Right lobe of liver (tissue), 6 donors: ENCODE data around the gene GLP1R. TPM values are rescaled to one million over a fixed set of nuclear protein-coding genes. Genes with fewer than 3 reads are reported as not detected.
A peak's percentile ranks its signal among the peaks of the same experiment; 100 is the strongest.

Source experiments
- ATAC-seq, 4 donors: fragments of 200-7000 bp; cut with Tn5 transposase; one replicate each; pipeline ENCODE4 v1.9.1; 2020; ENCODE audit warnings: mild to moderate bottlenecking in 4 of 4, moderate library complexity in 4 of 4
- DNase-seq, 3 donors: peaks; one replicate each; pipeline ENCODE4 v3.0.0-alpha.2; 2020
- H3K27ac ChIP-seq, 3 donors: fragments of 200-600 bp; one replicate each; pipeline ENCODE4 v1.8.0; 2022
- H3K27me3 ChIP-seq, 2 donors: fragments of 200-600 bp; one replicate each; pipeline ENCODE4 v1.8.0; 2022
- H3K36me3 ChIP-seq, 4 donors: fragments of 200-600 bp; sonication (generic) in 1 of 4; one replicate each; pipeline versions ENCODE4 v1.5.1 to v1.8.0; 2017 to 2022; ENCODE audit warnings: control low read depth in 1 of 4
- H3K4me1 ChIP-seq, 4 donors: fragments of 200-600 bp; sonication (generic) in 1 of 4; one replicate each; pipeline versions ENCODE4 v1.5.1 to v1.8.0; 2017 to 2022; ENCODE audit warnings: control low read depth in 1 of 4
- H3K4me3 ChIP-seq, 3 donors: fragments of 200-600 bp; one replicate each; pipeline ENCODE4 v1.8.0; 2022
- H3K9me3 ChIP-seq, 4 donors: fragments of 200-600 bp; sonication (generic) in 1 of 4; one replicate each; pipeline versions ENCODE4 v1.5.1 to v1.8.0; 2017 to 2022; ENCODE audit warnings: control low read depth in 1 of 4
- POLR2A ChIP-seq: fragments of 450-650 bp; IDR thresholded peaks from one replicate; pipeline ENCODE4 v1.6.1; 2017; ENCODE audit warnings: antibody characterized with exemption, mild to moderate bottlenecking
- WGBS: methylation state at CpG from one replicate; pipeline ENCODE4 v1.1.6; 2018; ENCODE audit warnings: low coverage, low lambda C conversion rate; ENCODE audit not compliant: insufficient coverage; ENCODE audit errors: missing lambda C conversion rate; 5-methylcytosine and 5-hydroxymethylcytosine counted together
- intact Hi-C, 2 donors: fragments of 100-400 bp; cut with DNase I; formaldehyde crosslinking; loops; one replicate each; pipeline versions ENCODE4 v1.11.2 to v1.14.1; 2022
- total RNA-seq, 6 experiments: library from RNA; depleted of rRNA in 2 of 6; stranded (reverse); fragments of >200 nt in 2 of 6; fragmentation: NEBNext Ultra II Directional in 3 of 6; extraction: Animal tissue kit (Norgen Biotek cat#: 25700) in 3 of 6; gene quantifications; one replicate each; pipeline versions ENCODE4 v1.1.0 to v1.2.4, GENCODE V29; 2016 to 2023
- TF ChIP-seq, protein P1 (sequence below), 4 donors: fragments of 200-600 bp in 3 of 4; fragments of 450-650 bp in 1 of 4; IDR thresholded peaks; one replicate each; pipeline versions ENCODE4 v1.5.1 to v1.8.0; 2016 to 2022; ENCODE audit warnings: antibody characterized with exemption in 4 of 4, mild to moderate bottlenecking in 2 of 4
- donor health status: DM: no; HTN: yes; CAD: no.
- donor health status: DM: no; HTN: no; CAD: no.
- donor health status: DM: no; HTN: no; CAD: no.
- donor health status: DM: no; HTN: yes; CAD: no.
- donor health status: DM: no; HTN: yes; CAD: no.

The GLP1R gene
- total RNA-seq, 6 experiments from 2014 or later: not detected

DNA sequence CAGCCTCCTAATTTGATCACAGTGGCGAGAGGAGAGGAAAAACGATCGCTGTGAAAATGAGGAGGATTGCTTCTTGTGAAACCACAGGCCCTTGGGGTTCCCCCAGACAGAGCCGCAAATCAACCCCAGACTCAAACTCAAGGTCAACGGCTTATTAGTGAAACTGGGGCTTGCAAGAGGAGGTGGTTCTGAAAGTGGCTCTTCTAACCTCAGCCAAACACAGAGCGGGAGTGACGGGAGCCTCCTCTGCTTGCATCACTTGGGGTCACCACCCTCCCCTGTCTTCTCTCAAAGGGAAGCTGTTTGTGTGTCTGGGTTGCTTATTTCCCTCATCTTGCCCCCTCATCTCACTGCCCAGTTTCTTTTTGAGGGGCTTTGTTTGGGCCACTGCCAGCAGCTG lies 37.7 kb downstream of the GLP1R start:
- no peak for DNase-seq

DNA sequence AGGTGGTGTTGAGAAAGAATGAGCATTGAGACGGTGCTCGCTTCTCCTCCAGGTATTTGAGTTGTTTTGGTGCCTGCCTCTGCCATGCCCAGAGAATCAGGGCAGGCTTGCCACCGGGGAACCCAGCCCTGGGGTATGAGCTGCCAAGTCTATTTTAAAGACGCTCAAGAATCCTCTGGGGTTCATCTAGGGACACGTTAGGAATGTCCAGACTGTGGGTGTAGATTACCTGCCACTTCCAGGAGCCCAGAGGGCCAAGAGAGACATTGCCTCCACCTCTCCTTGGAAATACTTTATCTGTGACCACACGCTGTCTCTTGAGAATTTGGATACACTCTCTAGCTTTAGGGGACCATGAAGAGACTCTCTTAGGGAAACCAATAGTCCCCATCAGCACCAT lies 38.1 kb downstream of the GLP1R start:
- ATAC-seq (no peak), DNase-seq (no peak)
- no peak for TF ChIP-seq POLR2A
- TF ChIP-seq, protein P1, sequence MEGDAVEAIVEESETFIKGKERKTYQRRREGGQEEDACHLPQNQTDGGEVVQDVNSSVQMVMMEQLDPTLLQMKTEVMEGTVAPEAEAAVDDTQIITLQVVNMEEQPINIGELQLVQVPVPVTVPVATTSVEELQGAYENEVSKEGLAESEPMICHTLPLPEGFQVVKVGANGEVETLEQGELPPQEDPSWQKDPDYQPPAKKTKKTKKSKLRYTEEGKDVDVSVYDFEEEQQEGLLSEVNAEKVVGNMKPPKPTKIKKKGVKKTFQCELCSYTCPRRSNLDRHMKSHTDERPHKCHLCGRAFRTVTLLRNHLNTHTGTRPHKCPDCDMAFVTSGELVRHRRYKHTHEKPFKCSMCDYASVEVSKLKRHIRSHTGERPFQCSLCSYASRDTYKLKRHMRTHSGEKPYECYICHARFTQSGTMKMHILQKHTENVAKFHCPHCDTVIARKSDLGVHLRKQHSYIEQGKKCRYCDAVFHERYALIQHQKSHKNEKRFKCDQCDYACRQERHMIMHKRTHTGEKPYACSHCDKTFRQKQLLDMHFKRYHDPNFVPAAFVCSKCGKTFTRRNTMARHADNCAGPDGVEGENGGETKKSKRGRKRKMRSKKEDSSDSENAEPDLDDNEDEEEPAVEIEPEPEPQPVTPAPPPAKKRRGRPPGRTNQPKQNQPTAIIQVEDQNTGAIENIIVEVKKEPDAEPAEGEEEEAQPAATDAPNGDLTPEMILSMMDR (IDR thresholded peaks at IDR 0.05): no peak
- no peak overlapping the region for H3K27ac ChIP-seq
- H3K4me3 ChIP-seq: no peak overlapping the region
- H3K9me3 ChIP-seq: no peaks in the 10 kb centered on the region
- H3K4me1 ChIP-seq: no peaks in the 10 kb centered on the region
- no peaks in the 10 kb centered on the region for H3K36me3 ChIP-seq
- no peaks in the 10 kb centered on the region for H3K27me3 ChIP-seq
- intact Hi-C loops: no loop called here
- WGBS: 44% methylated on average over 4 of the region's 6 CpGs

More for the DNA sequence above, 37.7 kb downstream of the GLP1R start:
- Histone ChIP-seq H3K4me3 (no peak overlapping the region), H3K9me3 (no peaks in the 10 kb centered on the region), H3K27me3 (no peaks in the 10 kb centered on the region), H3K4me1 (no peaks in the 10 kb centered on the region), H3K27ac (no peak overlapping the region), H3K36me3 (no peaks in the 10 kb centered on the region)
- ATAC-seq: no peak
- no peak for TF ChIP-seq POLR2A
- TF ChIP-seq, protein P1 (IDR thresholded peaks at IDR 0.05): no peak
- WGBS: 55% methylated on average over 4 of the region's 7 CpGs
- intact Hi-C loops: no loop called here

DNA sequence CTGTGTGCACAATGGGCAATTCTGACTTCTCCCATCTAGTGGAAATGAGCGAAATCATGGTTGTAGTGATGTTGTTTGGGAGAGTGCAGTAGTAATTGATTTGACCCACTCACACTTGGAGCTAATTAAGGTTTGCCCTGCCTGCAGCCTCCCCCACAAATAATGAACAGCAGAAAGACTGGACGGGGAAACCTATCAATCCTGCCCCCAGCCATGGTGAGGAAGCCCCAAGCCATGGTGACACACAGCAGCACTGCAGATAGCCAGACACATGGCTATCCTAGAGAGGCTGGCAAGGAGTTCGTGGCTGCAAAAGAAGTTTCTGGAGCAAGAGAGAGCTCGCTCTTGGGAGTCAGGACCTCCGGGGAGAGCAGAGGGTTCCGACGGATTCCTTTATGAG lies 38.6 kb downstream of the GLP1R start:
- ATAC-seq (no peak), DNase-seq (no peak)
- intact Hi-C loops: no loop called here
- 30% methylated on average over 2 of the region's 7 CpGs for WGBS
- H3K27me3 ChIP-seq: no peaks in the 10 kb centered on the region
- H3K4me1 ChIP-seq: no peaks in the 10 kb centered on the region
- H3K9me3 ChIP-seq: no peaks in the 10 kb centered on the region
- H3K36me3 ChIP-seq: no peaks in the 10 kb centered on the region
- TF ChIP-seq POLR2A: no peak
- TF ChIP-seq, protein P1 (IDR thresholded peaks at IDR 0.05): no peak
- H3K27ac ChIP-seq: no peak overlapping the region
- H3K4me3 ChIP-seq: no peak overlapping the region

DNA sequence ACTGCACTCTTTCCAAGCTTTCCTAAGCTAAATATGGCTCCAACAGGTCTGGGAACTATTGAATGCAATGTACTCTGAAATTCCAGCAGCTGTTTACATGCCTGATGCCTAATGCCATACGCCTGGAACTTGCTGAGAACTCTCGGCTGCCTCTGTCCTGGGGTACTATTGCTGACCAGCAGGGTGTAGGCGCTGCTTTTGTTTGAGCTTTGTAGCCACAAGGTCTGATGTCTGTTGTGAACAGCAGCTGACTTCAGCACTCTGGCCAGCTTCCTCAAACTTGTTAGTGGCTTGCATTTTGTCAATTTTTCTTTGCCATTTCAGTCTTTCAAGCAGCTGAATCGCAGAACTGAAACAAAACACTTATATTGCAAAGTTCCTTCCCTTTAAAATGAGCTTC lies 39.8 kb downstream of the GLP1R start:
- H3K27ac ChIP-seq: no peak overlapping the region
- WGBS: 6% methylated on average over 4 of the region's 4 CpGs
- intact Hi-C loops: no loop called here

More for the DNA sequence above, 39.8 kb downstream of the GLP1R start:
- DNase-seq (peak in 1 of 3 donors; percentile 32), ATAC-seq (peak; percentile 67 to 79 (median 70))
- no peak for TF ChIP-seq POLR2A
- TF ChIP-seq, protein P1 (IDR thresholded peaks at IDR 0.05): peak; percentile 21 to 34 (median 28)
- no peaks in the 10 kb centered on the region for H3K9me3 ChIP-seq
- no peak overlapping the region for H3K4me3 ChIP-seq
- H3K36me3 ChIP-seq: no peaks in the 10 kb centered on the region
- peaks cover 0 to 8% (median 2%) of the 10 kb centered on the region in 4 donors for H3K4me1 ChIP-seq
- H3K27me3 ChIP-seq: no peaks in the 10 kb centered on the region
